GM23338 (cell line): Measurements from ENCODE around the gene MYO5B. TPM values are rescaled to one million over a fixed set of nuclear protein-coding genes. Genes with fewer than 3 reads are reported as not detected.

Experiments used
- CREB1 ChIP-seq: fragments of 250-450 bp; sonication (Bioruptor Pico); IDR thresholded peaks from 2 replicates; pipeline ENCODE4 v1.5.0; 2020; ENCODE audit warnings: low read depth, mild to moderate bottlenecking, moderate library complexity
- EZH2 ChIP-seq: fragments of 200-600 bp; sonication (generic); IDR thresholded peaks from one replicate; pipeline ENCODE4 v1.8.0; 2017; ENCODE audit warnings: antibody characterized with exemption, mild to moderate bottlenecking, low read depth; ENCODE audit not compliant: unreplicated experiment
- JUNB ChIP-seq: IDR thresholded peaks from one replicate; pipeline ENCODE4 v1.6.1; 2016; ENCODE audit warnings: antibody characterized with exemption; ENCODE audit not compliant: unreplicated experiment
- NANOG ChIP-seq: IDR thresholded peaks from 2 replicates; pipeline ENCODE4 v1.6.1; 2016; ENCODE audit warnings: antibody characterized with exemption, borderline replicate concordance
- POLR2AphosphoS5 ChIP-seq: IDR thresholded peaks from 2 replicates; pipeline ENCODE4 v1.6.1; 2016; ENCODE audit warnings: antibody characterized with exemption, low read depth
- STAT1 ChIP-seq: IDR thresholded peaks from one replicate; pipeline ENCODE4 v1.6.1; 2016; ENCODE audit warnings: antibody characterized with exemption; ENCODE audit not compliant: unreplicated experiment
- ZNF114 ChIP-seq: fragments of 250-450 bp; sonication (Bioruptor Pico); IDR thresholded peaks from 2 replicates; pipeline ENCODE4 v1.5.0; 2020; ENCODE audit warnings: mild to moderate bottlenecking, moderate library complexity
- polyA plus RNA-seq: library from polyadenylated mRNA; unstranded; fragments of >200 nt; fragmentation: Nextera tagmentation; extraction: Ambion mirVana; gene quantifications from 2 replicates; pipeline ENCODE4 v1.2.1, GENCODE V29; 2016
- total RNA-seq: library from RNA; depleted of rRNA; stranded (reverse); fragments of >200 nt; shearing (Covaris generic); gene quantifications from 2 replicates; pipeline ENCODE4 v1.2.3, GENCODE V29; 2014
- TF ChIP-seq, protein P1 (sequence below): fragments of 250-450 bp; sonication (Bioruptor Pico); IDR thresholded peaks from 2 replicates; pipeline ENCODE4 v1.5.0; 2020; ENCODE audit warnings: mild to moderate bottlenecking, moderate library complexity
- TF ChIP-seq, protein P2 (sequence below), 2 experiments: fragments of 200-600 bp in 1 of 2; sonication (generic) in 1 of 2; conservative IDR thresholded peaks; 2 replicates each; pipeline versions ENCODE4 v1.5.1 to v1.6.1; 2016 to 2017; ENCODE audit warnings: antibody characterized with exemption in 2 of 2, low read depth in 2 of 2, mild to moderate bottlenecking in 2 of 2, moderate library complexity in 1 of 2

Gene MYO5B
- total and polyA plus RNA-seq, 2 experiments from 2014 or later: 3.2 to 19.1 TPM

DNA sequence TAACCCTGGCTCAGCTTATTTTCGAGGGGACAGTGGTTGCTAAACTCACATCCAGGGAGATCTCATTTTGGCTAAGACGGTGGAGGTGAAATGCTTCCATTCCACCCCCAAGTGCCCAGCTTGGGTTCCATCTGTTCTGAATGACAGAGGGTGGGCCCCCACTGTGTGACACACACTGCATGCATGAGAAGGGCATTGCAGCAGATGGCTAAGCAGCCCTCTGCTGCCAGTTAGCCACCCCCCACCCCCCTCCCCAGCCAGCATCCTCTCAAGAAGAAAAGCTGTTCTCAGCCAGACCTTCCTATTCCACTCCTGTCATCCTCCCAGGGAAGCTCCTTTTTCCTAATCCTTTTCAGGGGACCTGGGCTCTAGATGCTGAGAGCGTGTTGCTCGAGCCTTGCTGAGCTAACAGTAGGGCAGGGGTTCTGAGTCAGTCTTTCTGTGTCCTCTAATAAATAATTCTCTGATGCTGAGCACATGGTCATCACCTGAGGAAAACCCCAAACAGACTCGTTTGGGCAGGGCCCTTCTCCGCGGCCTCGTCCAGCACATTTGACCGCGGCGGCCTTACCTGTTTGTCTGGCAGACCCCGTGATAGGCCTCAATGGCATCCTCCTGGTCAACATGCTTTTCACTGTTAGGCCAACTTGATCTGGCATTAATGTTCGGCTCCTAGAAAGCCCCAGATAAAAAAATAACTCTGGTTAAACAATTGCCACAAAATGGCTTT, 332.1 kb downstream of the MYO5B start (continued):
- TF ChIP-seq, protein P1, sequence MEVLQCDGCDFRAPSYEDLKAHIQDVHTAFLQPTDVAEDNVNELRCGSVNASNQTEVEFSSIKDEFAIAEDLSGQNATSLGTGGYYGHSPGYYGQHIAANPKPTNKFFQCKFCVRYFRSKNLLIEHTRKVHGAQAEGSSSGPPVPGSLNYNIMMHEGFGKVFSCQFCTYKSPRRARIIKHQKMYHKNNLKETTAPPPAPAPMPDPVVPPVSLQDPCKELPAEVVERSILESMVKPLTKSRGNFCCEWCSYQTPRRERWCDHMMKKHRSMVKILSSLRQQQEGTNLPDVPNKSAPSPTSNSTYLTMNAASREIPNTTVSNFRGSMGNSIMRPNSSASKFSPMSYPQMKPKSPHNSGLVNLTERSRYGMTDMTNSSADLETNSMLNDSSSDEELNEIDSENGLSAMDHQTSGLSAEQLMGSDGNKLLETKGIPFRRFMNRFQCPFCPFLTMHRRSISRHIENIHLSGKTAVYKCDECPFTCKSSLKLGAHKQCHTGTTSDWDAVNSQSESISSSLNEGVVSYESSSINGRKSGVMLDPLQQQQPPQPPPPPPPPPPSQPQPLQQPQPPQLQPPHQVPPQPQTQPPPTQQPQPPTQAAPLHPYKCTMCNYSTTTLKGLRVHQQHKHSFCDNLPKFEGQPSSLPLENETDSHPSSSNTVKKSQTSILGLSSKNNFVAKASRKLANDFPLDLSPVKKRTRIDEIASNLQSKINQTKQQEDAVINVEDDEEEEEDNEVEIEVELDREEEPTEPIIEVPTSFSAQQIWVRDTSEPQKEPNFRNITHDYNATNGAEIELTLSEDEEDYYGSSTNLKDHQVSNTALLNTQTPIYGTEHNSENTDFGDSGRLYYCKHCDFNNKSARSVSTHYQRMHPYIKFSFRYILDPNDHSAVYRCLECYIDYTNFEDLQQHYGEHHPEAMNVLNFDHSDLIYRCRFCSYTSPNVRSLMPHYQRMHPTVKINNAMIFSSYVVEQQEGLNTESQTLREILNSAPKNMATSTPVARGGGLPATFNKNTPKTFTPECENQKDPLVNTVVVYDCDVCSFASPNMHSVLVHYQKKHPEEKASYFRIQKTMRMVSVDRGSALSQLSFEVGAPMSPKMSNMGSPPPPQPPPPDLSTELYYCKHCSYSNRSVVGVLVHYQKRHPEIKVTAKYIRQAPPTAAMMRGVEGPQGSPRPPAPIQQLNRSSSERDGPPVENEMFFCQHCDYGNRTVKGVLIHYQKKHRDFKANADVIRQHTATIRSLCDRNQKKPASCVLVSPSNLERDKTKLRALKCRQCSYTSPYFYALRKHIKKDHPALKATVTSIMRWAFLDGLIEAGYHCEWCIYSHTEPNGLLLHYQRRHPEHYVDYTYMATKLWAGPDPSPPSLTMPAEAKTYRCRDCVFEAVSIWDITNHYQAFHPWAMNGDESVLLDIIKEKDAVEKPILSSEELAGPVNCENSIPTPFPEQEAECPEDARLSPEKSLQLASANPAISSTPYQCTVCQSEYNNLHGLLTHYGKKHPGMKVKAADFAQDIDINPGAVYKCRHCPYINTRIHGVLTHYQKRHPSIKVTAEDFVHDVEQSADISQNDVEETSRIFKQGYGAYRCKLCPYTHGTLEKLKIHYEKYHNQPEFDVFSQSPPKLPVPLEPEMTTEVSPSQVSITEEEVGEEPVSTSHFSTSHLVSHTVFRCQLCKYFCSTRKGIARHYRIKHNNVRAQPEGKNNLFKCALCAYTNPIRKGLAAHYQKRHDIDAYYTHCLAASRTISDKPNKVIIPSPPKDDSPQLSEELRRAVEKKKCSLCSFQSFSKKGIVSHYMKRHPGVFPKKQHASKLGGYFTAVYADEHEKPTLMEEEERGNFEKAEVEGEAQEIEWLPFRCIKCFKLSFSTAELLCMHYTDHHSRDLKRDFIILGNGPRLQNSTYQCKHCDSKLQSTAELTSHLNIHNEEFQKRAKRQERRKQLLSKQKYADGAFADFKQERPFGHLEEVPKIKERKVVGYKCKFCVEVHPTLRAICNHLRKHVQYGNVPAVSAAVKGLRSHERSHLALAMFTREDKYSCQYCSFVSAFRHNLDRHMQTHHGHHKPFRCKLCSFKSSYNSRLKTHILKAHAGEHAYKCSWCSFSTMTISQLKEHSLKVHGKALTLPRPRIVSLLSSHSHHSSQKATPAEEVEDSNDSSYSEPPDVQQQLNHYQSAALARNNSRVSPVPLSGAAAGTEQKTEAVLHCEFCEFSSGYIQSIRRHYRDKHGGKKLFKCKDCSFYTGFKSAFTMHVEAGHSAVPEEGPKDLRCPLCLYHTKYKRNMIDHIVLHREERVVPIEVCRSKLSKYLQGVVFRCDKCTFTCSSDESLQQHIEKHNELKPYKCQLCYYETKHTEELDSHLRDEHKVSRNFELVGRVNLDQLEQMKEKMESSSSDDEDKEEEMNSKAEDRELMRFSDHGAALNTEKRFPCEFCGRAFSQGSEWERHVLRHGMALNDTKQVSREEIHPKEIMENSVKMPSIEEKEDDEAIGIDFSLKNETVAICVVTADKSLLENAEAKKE: no peak
- TF ChIP-seq STAT1 (no peak), NANOG (no peak), EZH2 (no peak), JUNB (no peak), CREB1 (CRISPR knock-in tag) (no peak), POLR2AphosphoS5 (no peak), ZNF114 (CRISPR knock-in tag) (no peak)
- TF ChIP-seq, protein P2, sequence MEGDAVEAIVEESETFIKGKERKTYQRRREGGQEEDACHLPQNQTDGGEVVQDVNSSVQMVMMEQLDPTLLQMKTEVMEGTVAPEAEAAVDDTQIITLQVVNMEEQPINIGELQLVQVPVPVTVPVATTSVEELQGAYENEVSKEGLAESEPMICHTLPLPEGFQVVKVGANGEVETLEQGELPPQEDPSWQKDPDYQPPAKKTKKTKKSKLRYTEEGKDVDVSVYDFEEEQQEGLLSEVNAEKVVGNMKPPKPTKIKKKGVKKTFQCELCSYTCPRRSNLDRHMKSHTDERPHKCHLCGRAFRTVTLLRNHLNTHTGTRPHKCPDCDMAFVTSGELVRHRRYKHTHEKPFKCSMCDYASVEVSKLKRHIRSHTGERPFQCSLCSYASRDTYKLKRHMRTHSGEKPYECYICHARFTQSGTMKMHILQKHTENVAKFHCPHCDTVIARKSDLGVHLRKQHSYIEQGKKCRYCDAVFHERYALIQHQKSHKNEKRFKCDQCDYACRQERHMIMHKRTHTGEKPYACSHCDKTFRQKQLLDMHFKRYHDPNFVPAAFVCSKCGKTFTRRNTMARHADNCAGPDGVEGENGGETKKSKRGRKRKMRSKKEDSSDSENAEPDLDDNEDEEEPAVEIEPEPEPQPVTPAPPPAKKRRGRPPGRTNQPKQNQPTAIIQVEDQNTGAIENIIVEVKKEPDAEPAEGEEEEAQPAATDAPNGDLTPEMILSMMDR (conservative IDR thresholded peaks at IDR 0.05; ENCODE audit: low read depth in 2 of 2): no peak
